Measurements from ENCODE around the gene ACTR6. TPM values are rescaled to one million over a fixed set of nuclear protein-coding genes. Genes with fewer than 3 reads are reported as not detected.

ACTR6 gene
- total and polyA plus RNA-seq, 9 of the 15 experiments (the other 6 are each of a cell fraction or from before 2014, with no cell fraction given): 26.1 to 109 (median 70.9) TPM

- TF ChIP-seq ZNF592 (IDR thresholded peaks at IDR 0.05) (no peak), ATF1 (CRISPR knock-in tag; IDR thresholded peaks at IDR 0.05) (no peak), ATF1 (tag; IDR thresholded peaks at IDR 0.05) (peak; percentile 94), SLC30A9 (CRISPR knock-in tag; IDR thresholded peaks at IDR 0.05) (no peak), THRAP3 (IDR thresholded peaks at IDR 0.05; ENCODE audit: borderline replicate concordance) (no peak), ZBTB34 (CRISPR knock-in tag; IDR thresholded peaks at IDR 0.05) (no peak), HDAC8 (tag; IDR thresholded peaks at IDR 0.05) (no peak), ZHX1 (conservative IDR thresholded peaks at IDR 0.05; ENCODE audit: low read length) (no peak), ZNF274 (IDR thresholded peaks at IDR 0.05; ENCODE audit: borderline replicate concordance, low read depth, low read length) (no peak), ZNF407 (IDR thresholded peaks at IDR 0.05; ENCODE audit: low read depth) (peak; percentile 86), BDP1 (IDR thresholded peaks at IDR 0.05; ENCODE audit: insufficient read depth, insufficient read length) (no peak)
Observed at GRCh38 chr12:100266835-100267602, 66.4 kb downstream of the ACTR6 start, which contains the start of the genes DEPDC4 and SCYL2 (continued).

All from K562 (cell line).